Hepatocyte (in vitro differentiated cells): ENCODE data around the gene CNTNAP2. TPM values are rescaled to one million over a fixed set of nuclear protein-coding genes. Genes with fewer than 3 reads are reported as not detected.

Source experiments
- DNase-seq: peaks from one replicate; pipeline ENCODE4 v3.0.0-alpha.2; 2016; ENCODE audit warnings: low spot score
- H2AFZ ChIP-seq: fragments of 200-600 bp; sonication (generic); 2 replicates; pipeline ENCODE4 v1.6.0; 2016; ENCODE audit warnings: antibody characterized with exemption, mild to moderate bottlenecking
- H3K27ac ChIP-seq: fragments of 200-600 bp; sonication (generic); 2 replicates; pipeline ENCODE4 v1.5.1; 2016; ENCODE audit warnings: mild to moderate bottlenecking
- H3K27me3 ChIP-seq: fragments of 200-600 bp; sonication (generic); 2 replicates; pipeline ENCODE4 v1.6.1; 2016
- H3K36me3 ChIP-seq: fragments of 200-600 bp; sonication (generic); replicated peaks from 2 replicates; pipeline ENCODE4 v1.5.1; 2016; ENCODE audit warnings: low read depth; ENCODE audit not compliant: insufficient read depth
- H3K4me1 ChIP-seq: fragments of 200-600 bp; sonication (generic); 2 replicates; pipeline ENCODE4 v1.5.1; 2016; ENCODE audit warnings: mild to moderate bottlenecking, moderate library complexity; ENCODE audit not compliant: insufficient read depth
- H3K4me2 ChIP-seq: fragments of 200-600 bp; sonication (generic); 2 replicates; pipeline ENCODE4 v1.6.0; 2016
- H3K4me3 ChIP-seq: fragments of 200-600 bp; sonication (generic); 2 replicates; pipeline ENCODE4 v1.5.1; 2016; ENCODE audit warnings: mild to moderate bottlenecking
- H3K79me2 ChIP-seq: fragments of 200-600 bp; sonication (generic); 2 replicates; pipeline ENCODE4 v1.6.0; 2017; ENCODE audit warnings: mild to moderate bottlenecking
- H3K9me2 ChIP-seq: fragments of 200-600 bp; sonication (generic); replicated peaks from 2 replicates; pipeline ENCODE4 v1.6.0; 2017; ENCODE audit warnings: mild to moderate bottlenecking; ENCODE audit not compliant: insufficient read depth
- H3K9me3 ChIP-seq: fragments of 200-600 bp; sonication (generic); 2 replicates; pipeline ENCODE4 v1.5.1; 2016; ENCODE audit warnings: low read depth, mild to moderate bottlenecking
- H4K20me1 ChIP-seq: fragments of 200-600 bp; sonication (generic); 2 replicates; pipeline ENCODE4 v1.6.0; 2016; ENCODE audit warnings: mild to moderate bottlenecking; ENCODE audit not compliant: insufficient read depth, poor library complexity, severe bottlenecking
- EZH2 ChIP-seq: fragments of 200-600 bp; sonication (generic); IDR thresholded peaks from 2 replicates; pipeline ENCODE4 v1.6.1; 2016; ENCODE audit warnings: antibody characterized with exemption, mild to moderate bottlenecking, borderline replicate concordance
- EZH2phosphoT487 ChIP-seq: fragments of 200-600 bp; sonication (generic); IDR thresholded peaks from one replicate; pipeline ENCODE4 v1.6.1; 2018; ENCODE audit warnings: antibody characterized with exemption, mild to moderate bottlenecking, low read depth, moderate library complexity; ENCODE audit not compliant: unreplicated experiment, severe bottlenecking
- WGBS: methylation state at CpG from one replicate; pipeline ENCODE4 v1.1.6; 2016; ENCODE audit warnings: low lambda C conversion rate; ENCODE audit errors: missing lambda C conversion rate; 5-methylcytosine and 5-hydroxymethylcytosine counted together
- polyA plus RNA-seq: library from polyadenylated mRNA; unstranded; fragments of >200 nt; fragmentation: Nextera tagmentation; extraction: Ambion mirVana; gene quantifications from 2 replicates; pipeline ENCODE4 v1.2.1, GENCODE V29; 2016
- total RNA-seq: library from RNA; depleted of rRNA; stranded (reverse); fragments of >200 nt; gene quantifications from 2 replicates; pipeline ENCODE4 v1.2.3, GENCODE V29; 2014
- TF ChIP-seq, protein P1 (sequence below): fragments of 200-600 bp; sonication (generic); IDR thresholded peaks from 2 replicates; pipeline ENCODE4 v1.5.1; 2016; ENCODE audit warnings: antibody characterized with exemption, mild to moderate bottlenecking; ENCODE audit not compliant: poor library complexity

CNTNAP2 gene
- total and polyA plus RNA-seq, 2 experiments from 2014 or later, result 7.5 to 14.7 TPM

DNA sequence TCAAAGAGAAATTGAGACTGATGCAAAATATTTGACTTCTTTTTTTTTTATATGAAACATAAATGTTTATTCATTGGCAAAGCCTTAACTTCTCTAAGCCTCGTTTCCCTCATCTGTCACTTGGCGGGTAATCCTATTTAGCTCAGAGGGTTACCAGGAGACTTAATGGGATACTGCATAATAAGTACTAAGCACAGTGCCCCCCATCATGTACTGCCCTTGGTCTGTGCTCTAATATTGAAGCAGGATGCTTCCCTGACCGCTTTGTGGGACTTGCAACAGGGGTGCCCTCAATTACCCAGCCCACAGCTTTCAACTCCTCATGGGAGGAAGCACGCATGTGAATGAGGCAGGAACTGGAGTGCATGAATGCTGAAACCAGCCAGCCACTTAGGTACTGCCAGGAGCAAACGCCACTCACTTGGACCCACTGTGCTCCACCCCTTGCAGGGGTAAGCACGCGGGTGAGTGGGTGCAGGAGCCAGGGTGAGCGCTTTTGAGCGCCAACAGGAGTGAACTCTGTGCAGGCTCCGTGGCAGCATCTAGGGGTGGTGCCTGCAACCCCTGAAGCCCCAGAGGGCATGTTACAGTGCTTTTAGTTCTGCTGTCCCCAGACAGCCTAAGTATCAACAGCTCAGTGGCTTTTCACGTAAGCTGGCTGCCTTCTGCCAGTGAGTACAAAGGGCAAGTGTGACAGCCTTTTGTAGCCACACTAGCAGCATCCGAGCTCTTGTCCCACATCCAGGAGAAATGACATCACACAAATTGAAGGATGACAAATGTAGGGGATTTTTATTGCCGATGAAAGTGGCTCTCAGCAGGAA is 2264.2 kb downstream of the CNTNAP2 start:
- H3K9me2 ChIP-seq, result no peaks in the 10 kb centered on the region
- TF ChIP-seq, protein P1, sequence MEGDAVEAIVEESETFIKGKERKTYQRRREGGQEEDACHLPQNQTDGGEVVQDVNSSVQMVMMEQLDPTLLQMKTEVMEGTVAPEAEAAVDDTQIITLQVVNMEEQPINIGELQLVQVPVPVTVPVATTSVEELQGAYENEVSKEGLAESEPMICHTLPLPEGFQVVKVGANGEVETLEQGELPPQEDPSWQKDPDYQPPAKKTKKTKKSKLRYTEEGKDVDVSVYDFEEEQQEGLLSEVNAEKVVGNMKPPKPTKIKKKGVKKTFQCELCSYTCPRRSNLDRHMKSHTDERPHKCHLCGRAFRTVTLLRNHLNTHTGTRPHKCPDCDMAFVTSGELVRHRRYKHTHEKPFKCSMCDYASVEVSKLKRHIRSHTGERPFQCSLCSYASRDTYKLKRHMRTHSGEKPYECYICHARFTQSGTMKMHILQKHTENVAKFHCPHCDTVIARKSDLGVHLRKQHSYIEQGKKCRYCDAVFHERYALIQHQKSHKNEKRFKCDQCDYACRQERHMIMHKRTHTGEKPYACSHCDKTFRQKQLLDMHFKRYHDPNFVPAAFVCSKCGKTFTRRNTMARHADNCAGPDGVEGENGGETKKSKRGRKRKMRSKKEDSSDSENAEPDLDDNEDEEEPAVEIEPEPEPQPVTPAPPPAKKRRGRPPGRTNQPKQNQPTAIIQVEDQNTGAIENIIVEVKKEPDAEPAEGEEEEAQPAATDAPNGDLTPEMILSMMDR, result no peak
- TF ChIP-seq EZH2phosphoT487, result no peak
- TF ChIP-seq EZH2, result no peak
- H3K27ac ChIP-seq, result no peak overlapping the region
- no peaks in the 10 kb centered on the region for H3K9me3 ChIP-seq
- no peaks in the 10 kb centered on the region for H3K79me2 ChIP-seq
- H3K4me1 ChIP-seq, result no peaks in the 10 kb centered on the region
- no peak overlapping the region for H3K4me3 ChIP-seq
- WGBS, result 89% methylated on average over 13 of the region's 13 CpGs
- no peak overlapping the region for H3K4me2 ChIP-seq
- H2AFZ ChIP-seq, result no peak overlapping the region
- no peaks in the 10 kb centered on the region for H3K27me3 ChIP-seq
- no peak for DNase-seq
- H3K36me3 ChIP-seq, result no peaks in the 10 kb centered on the region
- H4K20me1 ChIP-seq, result no peaks in the 10 kb centered on the region

DNA sequence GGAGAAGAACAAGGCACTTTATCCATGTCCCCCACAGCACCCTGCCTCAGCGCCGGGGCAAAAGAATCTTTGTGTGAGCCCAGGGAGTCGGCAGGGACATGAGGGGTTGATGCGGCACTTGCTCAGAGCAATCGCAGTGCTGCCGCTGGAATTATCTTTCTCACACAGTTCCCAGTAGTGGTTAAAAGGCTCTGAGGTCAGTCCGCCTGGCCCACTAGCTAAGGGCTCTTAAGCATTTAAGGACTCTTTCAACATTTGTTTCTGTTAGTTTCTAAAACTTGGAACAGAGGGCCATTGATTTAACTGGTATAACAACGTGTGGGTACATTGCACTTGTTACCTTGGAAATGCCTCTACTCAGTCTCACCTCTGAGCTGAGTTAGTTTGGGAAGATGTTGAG is 2266.0 kb downstream of the CNTNAP2 start:
- H3K79me2 ChIP-seq, result no peaks in the 10 kb centered on the region
- no peaks in the 10 kb centered on the region for H3K4me1 ChIP-seq
- H3K9me2 ChIP-seq, result no peaks in the 10 kb centered on the region
- H3K4me2 ChIP-seq, result no peak overlapping the region
- no peak for DNase-seq
- WGBS, result 82% methylated on average over 8 of the region's 8 CpGs
- H3K9me3 ChIP-seq, result no peaks in the 10 kb centered on the region
- no peak for TF ChIP-seq EZH2phosphoT487
- TF ChIP-seq EZH2, result no peak
- TF ChIP-seq, protein P1, result no peak
- H3K36me3 ChIP-seq, result no peaks in the 10 kb centered on the region
- no peaks in the 10 kb centered on the region for H3K27me3 ChIP-seq
- H3K27ac ChIP-seq, result no peak overlapping the region
- H4K20me1 ChIP-seq, result no peaks in the 10 kb centered on the region
- no peak overlapping the region for H2AFZ ChIP-seq
- no peak overlapping the region for H3K4me3 ChIP-seq

DNA sequence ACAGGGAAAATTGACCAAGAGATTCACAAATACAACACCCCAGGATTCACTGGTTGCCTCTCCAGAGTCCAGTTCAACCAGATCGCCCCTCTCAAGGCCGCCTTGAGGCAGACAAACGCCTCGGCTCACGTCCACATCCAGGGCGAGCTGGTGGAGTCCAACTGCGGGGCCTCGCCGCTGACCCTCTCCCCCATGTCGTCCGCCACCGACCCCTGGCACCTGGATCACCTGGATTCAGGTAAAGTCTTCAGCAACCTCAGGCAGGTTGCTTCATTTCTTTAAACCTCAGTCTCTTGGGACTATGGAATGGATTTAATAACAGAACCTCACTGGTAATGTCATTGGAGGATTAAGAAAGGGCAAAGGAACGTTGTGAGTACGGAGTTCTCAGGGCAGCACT is 2267.1 kb downstream of the CNTNAP2 start:
- no peaks in the 10 kb centered on the region for H3K9me2 ChIP-seq
- no peak overlapping the region for H2AFZ ChIP-seq
- 93% methylated on average over 14 of the region's 14 CpGs for WGBS
- H3K79me2 ChIP-seq, result no peaks in the 10 kb centered on the region
- no peak overlapping the region for H3K4me3 ChIP-seq
- TF ChIP-seq, protein P1, result no peak
- TF ChIP-seq EZH2phosphoT487, result no peak
- TF ChIP-seq EZH2, result no peak
- DNase-seq, result no peak
- no peaks in the 10 kb centered on the region for H3K27me3 ChIP-seq
- H4K20me1 ChIP-seq, result no peaks in the 10 kb centered on the region
- no peak overlapping the region for H3K4me2 ChIP-seq
- no peak overlapping the region for H3K27ac ChIP-seq
- H3K36me3 ChIP-seq, result no peaks in the 10 kb centered on the region
- no peaks in the 10 kb centered on the region for H3K4me1 ChIP-seq
- no peaks in the 10 kb centered on the region for H3K9me3 ChIP-seq
